G401 (cell line): ENCODE results near the gene PNRC1. TPM values are rescaled to one million over a fixed set of nuclear protein-coding genes. Genes with fewer than 3 reads are reported as not detected.
"Not testable (repeated sequence)": the region's sequence is repeated elsewhere in the genome, so short reads cannot be mapped to it uniquely, and the experiment has no call there.

Source experiments
- DNase-seq: peaks from one replicate; pipeline ENCODE4 v3.0.0-alpha.2; 2015; ENCODE audit warnings: low spot score
- in situ Hi-C: cut with HindIII; loops from 2 replicates; pipeline ENCODE4 v1.10.0; 2016; ENCODE audit warnings: low sequenced_read_pairs, mixed read lengths
- total RNA-seq: library from RNA; depleted of rRNA; stranded (reverse); fragments of >200 nt; shearing (Covaris generic); gene quantifications from 2 replicates; pipeline ENCODE4 v1.2.3, GENCODE V29; 2014

PNRC1 gene
- total RNA-seq, 1 experiment from 2014 or later = 49.6 TPM

DNA sequence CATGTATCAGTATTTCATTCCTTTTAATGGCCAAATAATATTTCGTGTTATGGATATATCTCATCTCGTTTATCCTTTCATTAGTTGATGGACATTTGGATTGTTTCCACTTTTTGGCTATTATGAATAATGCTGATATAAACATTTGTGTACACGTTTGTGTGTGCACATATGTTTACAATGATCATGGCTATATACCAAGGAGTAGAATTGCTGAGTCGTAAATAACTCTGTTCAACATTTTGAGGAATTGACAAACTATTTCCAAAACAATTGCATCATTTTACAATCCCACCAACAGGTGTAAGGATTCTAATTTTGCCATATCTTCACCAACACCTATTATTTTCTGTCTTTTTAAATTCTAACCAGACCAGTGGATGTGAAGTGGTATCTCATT lies 26.3 kb upstream of the PNRC1 start:
- DNase-seq = no peak
- in situ Hi-C loops = no loop called here

- no peak for DNase-seq
- in situ Hi-C loops = no loop called here
Observed at GRCh38 chr6:89057759-89058158, 22.8 kb upstream of the PNRC1 start.

DNA sequence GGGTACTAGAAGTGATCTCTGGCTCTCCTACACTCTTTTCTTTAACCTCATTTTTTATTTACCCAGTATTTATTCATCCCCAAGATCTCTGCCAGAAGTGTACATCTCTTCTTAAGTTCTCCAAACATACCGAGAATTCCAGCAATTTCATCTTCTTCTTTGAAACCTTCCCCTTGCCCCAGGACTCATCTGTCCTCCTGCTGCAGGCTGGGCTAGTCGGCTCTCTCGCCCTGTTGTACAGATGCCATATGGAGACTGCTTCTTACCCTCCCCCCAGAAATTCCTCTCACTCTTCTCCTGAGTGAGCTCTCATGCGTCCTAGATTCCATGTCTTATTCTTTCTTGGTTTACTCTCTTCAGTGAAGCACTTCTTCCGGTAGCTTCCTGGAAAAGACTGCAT lies 21.9 kb upstream of the PNRC1 start:
- in situ Hi-C loops = no loop called here
- no peak for DNase-seq

DNA sequence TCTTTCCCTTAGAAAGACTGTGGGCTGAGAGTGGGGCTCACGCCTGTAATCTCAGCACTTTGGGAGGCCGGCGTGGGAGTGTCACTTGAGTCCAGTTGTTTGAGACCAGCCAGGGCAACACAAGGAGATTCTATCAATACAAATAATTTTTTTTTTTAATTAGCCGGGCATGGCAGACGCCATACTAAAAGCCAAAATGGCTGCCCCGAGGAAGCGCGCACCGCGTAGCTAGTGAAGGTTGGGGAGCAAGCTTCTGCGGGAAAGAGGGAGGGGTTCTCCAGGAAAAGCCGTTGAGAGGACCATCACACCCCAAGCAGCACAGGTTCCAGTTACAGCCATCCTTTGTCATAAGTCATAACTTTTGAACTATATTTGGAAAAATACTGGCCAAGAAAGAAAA lies 21.3 kb upstream of the PNRC1 start:
- no peak for DNase-seq
- in situ Hi-C loops = no loop called here

- no peak for DNase-seq
- in situ Hi-C loops = no loop called here
Observed at GRCh38 chr6:89063881-89064280, 16.7 kb upstream of the PNRC1 start.

DNA sequence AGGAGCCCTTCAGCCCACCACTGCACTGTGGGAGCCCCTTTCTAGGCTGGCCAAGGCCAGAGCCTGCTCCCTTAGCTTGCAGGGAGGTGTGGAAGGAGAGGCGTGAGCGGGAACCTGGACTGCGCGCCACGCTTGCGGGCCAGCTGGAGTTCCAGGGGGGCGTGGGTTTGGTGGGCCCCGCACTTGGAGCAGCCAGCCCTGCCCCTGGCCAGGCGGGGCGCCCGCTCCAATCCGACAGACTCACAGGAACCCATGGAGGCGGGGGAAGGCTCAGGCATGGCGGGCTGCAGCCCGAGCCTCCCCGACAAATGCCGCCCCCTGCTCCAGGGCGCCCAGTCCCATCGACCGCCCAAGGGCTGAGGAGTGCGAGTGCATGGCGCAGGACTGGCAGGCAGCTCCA lies 15.6 kb upstream of the PNRC1 start:
- in situ Hi-C loops, DNase-seq: not testable (repeated sequence)

- in situ Hi-C loops, DNase-seq: not testable (repeated sequence)
Observed at GRCh38 chr6:89066121-89066520, 14.4 kb upstream of the PNRC1 start.

DNA sequence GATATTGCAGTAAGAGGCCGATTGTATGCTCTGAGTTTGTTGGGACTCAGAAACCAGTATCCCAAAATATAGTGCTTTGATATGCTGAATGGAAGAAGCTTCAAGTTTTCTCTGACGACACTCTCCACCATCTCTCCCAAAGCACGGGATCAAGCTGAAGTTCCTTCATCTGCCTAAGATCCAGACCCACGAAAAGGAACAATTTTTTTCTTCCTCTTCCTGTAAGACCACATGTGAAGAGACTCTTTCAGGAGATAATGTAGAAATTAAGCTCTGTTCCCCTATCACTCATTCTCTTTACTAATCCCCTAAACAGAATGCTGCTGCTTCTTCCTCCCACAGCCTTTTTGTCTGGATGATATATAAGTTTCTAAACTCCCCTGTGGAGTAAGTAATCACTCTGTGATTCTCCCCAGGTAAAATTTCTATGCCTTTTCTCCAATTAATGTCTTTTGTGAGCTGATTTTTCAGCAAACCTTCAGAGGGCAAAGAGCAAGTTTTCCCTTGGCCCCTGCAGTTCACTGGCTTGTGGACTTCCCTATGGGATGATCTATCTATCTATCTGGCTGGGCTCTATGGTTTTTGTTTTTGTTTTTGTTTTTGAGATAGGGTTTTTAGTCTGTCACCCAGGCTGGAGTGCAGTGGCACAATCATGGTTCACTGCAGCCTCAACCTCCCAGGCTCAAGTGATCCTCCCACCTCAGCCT lies 13.5 kb upstream of the PNRC1 start:
- DNase-seq = no peak
- in situ Hi-C loops = no loop called here

DNA sequence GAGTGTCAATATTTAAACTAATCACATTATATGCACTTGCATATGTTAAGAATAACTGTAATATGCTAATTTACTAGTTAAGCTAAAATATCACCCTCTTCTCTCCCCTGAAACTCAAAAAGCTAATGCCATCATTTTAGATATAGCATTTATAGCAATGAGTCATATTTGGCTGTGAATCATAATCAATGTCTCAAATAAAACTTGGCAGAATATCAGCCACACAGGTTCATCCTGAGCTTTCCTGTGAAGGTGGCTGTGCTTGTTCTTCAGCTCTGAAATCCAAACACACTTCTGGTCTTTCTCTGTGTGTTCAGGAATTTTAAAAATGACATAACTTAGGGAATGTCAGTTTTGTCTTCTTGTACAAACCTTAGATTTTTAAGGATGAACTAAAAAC lies 12.8 kb upstream of the PNRC1 start:
- in situ Hi-C loops = no loop called here

GRCh38 chr6:89068695-89069094 lies 11.9 kb upstream of the PNRC1 start:
- in situ Hi-C loops = no loop called here
- no peak for DNase-seq

More for the DNA sequence above, 12.8 kb upstream of the PNRC1 start:
- DNase-seq = no peak

- no peak for DNase-seq
- in situ Hi-C loops = no loop called here
Observed at GRCh38 chr6:89069536-89070163, 10.9 kb upstream of the PNRC1 start.

GRCh38 chr6:89071036-89071435 lies 9.5 kb upstream of the PNRC1 start:
- in situ Hi-C loops = no loop called here
- DNase-seq = no peak

- DNase-seq = no peak
- in situ Hi-C loops = no loop called here
Observed at GRCh38 chr6:89073014-89073620, 7.4 kb upstream of the PNRC1 start.

GRCh38 chr6:89073840-89074239 lies 6.7 kb upstream of the PNRC1 start:
- no peak for DNase-seq
- in situ Hi-C loops = no loop called here

DNA sequence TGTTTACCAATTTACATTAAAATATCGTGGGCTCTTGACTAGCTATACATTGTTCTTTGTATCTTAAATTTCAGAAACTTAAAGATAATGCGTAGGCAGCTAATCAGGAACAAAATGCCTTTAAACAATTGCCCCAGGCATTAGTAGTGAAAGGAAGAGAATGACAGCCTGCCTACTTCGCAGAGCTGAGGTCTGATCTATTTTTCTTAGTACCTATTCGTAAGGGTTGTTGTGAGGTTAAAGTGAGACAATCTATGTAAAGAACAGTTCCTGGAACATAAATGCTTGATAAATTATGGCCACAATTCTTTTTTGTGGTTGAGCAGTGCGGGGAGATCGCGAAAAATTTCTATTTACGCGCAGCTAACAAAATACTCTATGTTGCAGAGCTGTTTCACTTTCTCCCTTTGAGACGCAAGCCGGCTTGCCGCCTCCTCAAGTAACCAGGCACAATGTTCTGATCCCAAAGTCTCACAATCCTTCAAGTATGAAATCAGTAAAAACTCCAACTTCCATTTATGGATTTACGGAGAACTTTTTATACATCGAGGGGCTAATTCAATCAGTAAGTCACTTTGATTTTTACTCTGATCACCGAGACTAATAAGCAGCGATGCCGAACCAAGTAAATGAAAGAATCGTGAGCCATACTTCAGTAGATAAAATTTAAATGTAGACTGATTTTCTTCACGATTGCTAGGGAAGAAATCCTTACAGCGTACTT lies 878 bp upstream of the PNRC1 start:
- in situ Hi-C loops = no loop called here
- DNase-seq = peak; percentile 83

DNA sequence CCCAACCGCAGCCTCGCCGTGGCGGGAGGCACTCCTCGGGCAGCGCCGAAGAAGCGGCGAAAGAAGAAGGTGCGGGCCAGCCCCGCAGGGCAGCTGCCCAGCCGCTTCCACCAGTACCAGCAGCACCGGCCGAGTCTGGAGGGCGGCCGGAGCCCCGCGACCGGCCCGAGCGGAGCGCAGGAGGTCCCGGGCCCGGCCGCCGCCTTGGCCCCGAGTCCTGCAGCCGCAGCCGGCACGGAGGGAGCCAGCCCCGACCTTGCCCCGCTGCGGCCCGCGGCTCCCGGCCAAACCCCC lies 525 bp downstream of the PNRC1 start:
- in situ Hi-C loops = no loop called here
- DNase-seq = no peak

- DNase-seq = peak; percentile 95
- in situ Hi-C loops = no loop called here
Observed at GRCh38 chr6:89081423-89082322, 1.1 kb downstream of the PNRC1 start.

GRCh38 chr6:89082486-89082891 lies 1.9 kb downstream of the PNRC1 start:
- DNase-seq = peak; percentile 15
- in situ Hi-C loops = no loop called here

DNA sequence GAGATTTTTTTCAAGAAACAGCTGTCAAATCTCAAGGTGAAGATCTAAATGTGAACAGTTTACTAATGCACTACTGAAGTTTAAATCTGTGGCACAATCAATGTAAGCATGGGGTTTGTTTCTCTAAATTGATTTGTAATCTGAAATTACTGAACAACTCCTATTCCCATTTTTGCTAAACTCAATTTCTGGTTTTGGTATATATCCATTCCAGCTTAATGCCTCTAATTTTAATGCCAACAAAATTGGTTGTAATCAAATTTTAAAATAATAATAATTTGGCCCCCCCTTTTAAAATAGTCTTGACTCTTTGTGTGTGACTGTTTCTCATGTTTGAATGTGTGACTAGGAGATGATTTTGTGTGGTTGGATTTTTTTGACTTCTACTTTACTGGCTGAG lies 4.0 kb downstream of the PNRC1 start:
- DNase-seq = no peak
- in situ Hi-C loops = no loop called here
